Osteocyte (in vitro differentiated cells): Measurements from ENCODE around the gene CCM2. TPM values are rescaled to one million over a fixed set of nuclear protein-coding genes. Genes with fewer than 3 reads are reported as not detected.

ENCODE experiments used
- DNase-seq: peaks from one replicate; pipeline ENCODE4 v3.0.0; 2021; ENCODE audit warnings: mixed read lengths; ENCODE audit not compliant: unreplicated experiment; ENCODE audit errors: extremely low spot score
- H3K27ac Mint-ChIP-seq: one replicate; pipeline ENCODE4 v1.8.0; 2021; ENCODE audit warnings: mild to moderate bottlenecking, mixed read lengths; ENCODE audit not compliant: unreplicated experiment
- H3K27me3 Mint-ChIP-seq: one replicate; pipeline ENCODE4 v1.8.0; 2021; ENCODE audit warnings: mixed read lengths; ENCODE audit not compliant: unreplicated experiment
- H3K36me3 Mint-ChIP-seq: one replicate; pipeline ENCODE4 v1.8.0; 2021; ENCODE audit warnings: mixed read lengths; ENCODE audit not compliant: unreplicated experiment
- H3K4me1 Mint-ChIP-seq: one replicate; pipeline ENCODE4 v1.8.0; 2021; ENCODE audit warnings: mixed read lengths; ENCODE audit not compliant: unreplicated experiment
- H3K4me3 Mint-ChIP-seq: one replicate; pipeline ENCODE4 v1.8.0; 2021; ENCODE audit warnings: mild to moderate bottlenecking, moderate library complexity, mixed read lengths; ENCODE audit not compliant: unreplicated experiment
- H3K9me3 Mint-ChIP-seq: one replicate; pipeline ENCODE4 v1.8.0; 2021; ENCODE audit warnings: mixed read lengths; ENCODE audit not compliant: unreplicated experiment
- CTCF ChIP-seq: fragments of 200-600 bp; sonication (generic); IDR thresholded peaks from 2 replicates; pipeline ENCODE4 v1.5.0; 2021; ENCODE audit warnings: antibody characterized with exemption, mild to moderate bottlenecking, moderate library complexity
- total RNA-seq: library from RNA; stranded (reverse); gene quantifications from 2 replicates; pipeline ENCODE4 v1.2.1, GENCODE V29; 2021

CCM2 gene
- total RNA-seq, 1 donor from 2014 or later: 42.3 TPM

GRCh38 chr7:44982535-44982923 lies 17.5 kb upstream of the CCM2 start:
- no peak overlapping the region for H3K4me3 Mint-ChIP-seq
- no peaks in the 10 kb centered on the region for H3K9me3 Mint-ChIP-seq
- peaks cover 61% of the 10 kb centered on the region for H3K4me1 Mint-ChIP-seq
- no peak for TF ChIP-seq CTCF
- no peaks in the 10 kb centered on the region for H3K27me3 Mint-ChIP-seq
- no peak overlapping the region for H3K27ac Mint-ChIP-seq
- H3K36me3 Mint-ChIP-seq: peaks cover 22% of the 10 kb centered on the region
- no peak for DNase-seq

GRCh38 chr7:44982970-44983369 lies 17.0 kb upstream of the CCM2 start:
- Mint-ChIP-seq H3K36me3 (peaks cover 22% of the 10 kb centered on the region), H3K27ac (no peak overlapping the region), H3K4me3 (no peak overlapping the region), H3K9me3 (no peaks in the 10 kb centered on the region), H3K4me1 (peaks cover 57% of the 10 kb centered on the region), H3K27me3 (no peaks in the 10 kb centered on the region)
- TF ChIP-seq CTCF: no peak
- no peak for DNase-seq

- Mint-ChIP-seq H3K4me1 (peaks cover 50% of the 10 kb centered on the region), H3K27ac (no peak overlapping the region), H3K9me3 (no peaks in the 10 kb centered on the region), H3K36me3 (peaks cover 22% of the 10 kb centered on the region), H3K4me3 (no peak overlapping the region), H3K27me3 (no peaks in the 10 kb centered on the region)
- DNase-seq: no peak
- TF ChIP-seq CTCF: no peak
Observed at GRCh38 chr7:44983742-44984477, 16.1 kb upstream of the CCM2 start.

- H3K27me3 Mint-ChIP-seq: no peaks in the 10 kb centered on the region
- no peaks in the 10 kb centered on the region for H3K9me3 Mint-ChIP-seq
- peaks cover 48% of the 10 kb centered on the region for H3K4me1 Mint-ChIP-seq
- DNase-seq: no peak
- H3K4me3 Mint-ChIP-seq: no peak overlapping the region
- H3K36me3 Mint-ChIP-seq: peaks cover 22% of the 10 kb centered on the region
- H3K27ac Mint-ChIP-seq: no peak overlapping the region
- TF ChIP-seq CTCF: no peak
Observed at GRCh38 chr7:44984478-44984758, 15.6 kb upstream of the CCM2 start.

GRCh38 chr7:44985033-44985695 lies 14.8 kb upstream of the CCM2 start:
- Mint-ChIP-seq H3K27me3 (no peaks in the 10 kb centered on the region), H3K4me3 (peak overlapping the region; percentile 88), H3K36me3 (peaks cover 22% of the 10 kb centered on the region), H3K27ac (peak overlapping the region; percentile 98), H3K9me3 (no peaks in the 10 kb centered on the region), H3K4me1 (peaks cover 41% of the 10 kb centered on the region)
- no peak for DNase-seq
- TF ChIP-seq CTCF: no peak
